ENCODE measurements around the gene SUPT5H. TPM values are rescaled to one million over a fixed set of nuclear protein-coding genes. Genes with fewer than 3 reads are reported as not detected.
A peak's percentile ranks its signal among the peaks of the same experiment; 100 is the strongest.

SUPT5H gene
- total and polyA plus RNA-seq, 2 of the 13 experiments (the other 11 are each of a cell fraction or from before 2014, with no cell fraction given), result 48.2 to 51.7 TPM

DNA sequence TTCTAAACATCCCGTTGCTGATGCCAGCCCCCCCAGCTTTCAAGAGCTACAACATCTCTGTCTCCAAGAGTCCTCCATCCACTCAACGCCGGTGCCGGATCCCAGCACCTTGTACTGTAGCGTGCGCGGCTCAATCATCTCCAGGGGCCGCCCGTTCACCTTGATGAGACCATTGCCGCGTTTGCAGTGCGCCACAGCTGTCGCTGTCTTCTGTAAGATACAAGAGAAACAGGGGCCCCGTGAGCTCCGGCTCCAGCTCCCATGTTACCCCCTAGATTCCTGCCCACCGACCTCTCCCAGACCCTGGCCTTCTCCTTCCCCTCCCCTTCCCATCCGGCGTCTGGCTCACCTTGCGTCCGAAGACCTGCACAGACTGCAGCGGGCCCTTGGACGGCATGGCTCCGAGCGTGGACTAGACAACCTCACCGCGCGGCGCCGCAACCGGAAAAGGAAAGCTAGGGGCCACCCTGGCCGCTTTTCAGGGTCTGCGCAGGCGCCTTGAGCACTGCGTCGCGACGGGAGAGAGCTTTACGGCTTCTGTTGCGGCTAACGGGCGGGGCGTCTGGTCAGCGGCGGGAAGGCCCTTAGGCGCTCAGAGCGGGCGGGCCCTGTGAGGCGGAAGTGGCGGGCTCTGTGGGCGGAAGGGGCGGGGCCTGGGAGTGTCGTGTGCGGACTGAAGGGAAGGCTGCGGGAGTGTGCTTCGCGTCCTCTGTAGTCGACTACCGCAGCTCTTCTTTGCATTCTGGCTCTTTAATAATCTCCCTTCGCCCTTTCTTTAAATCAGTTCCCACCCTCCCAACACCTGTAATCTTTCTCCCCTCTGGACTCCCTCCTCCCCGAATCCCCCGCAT is 9.7 kb upstream of the SUPT5H start, which contains the start of gene RPS16 (continued):
- TF ChIP-seq CBX1 (IDR thresholded peaks at IDR 0.05; ENCODE audit: low read depth) (peak; percentile 49), ZNF292 (CRISPR knock-in tag; IDR thresholded peaks at IDR 0.05; ENCODE audit: borderline replicate concordance, low read depth) (no peak), SP140L (CRISPR knock-in tag; IDR thresholded peaks at IDR 0.05; ENCODE audit: borderline replicate concordance) (peak; percentile 55; the same call in 1 of the 2 replicates), MTF1 (CRISPR knock-in tag; IDR thresholded peaks at IDR 0.05) (peak; percentile 75; the same call in 1 of the 2 replicates), CHD2 (IDR thresholded peaks at IDR 0.05; ENCODE audit: low read depth, low read length) (no peak), ZNF430 (CRISPR knock-in tag; IDR thresholded peaks at IDR 0.05) (peak; percentile 85; the same call in 1 of the 2 replicates), YY1 (IDR thresholded peaks at IDR 0.05; ENCODE audit: insufficient read depth, insufficient replicate concordance, low read depth, low read length) (peak; percentile 83), KLF6 (CRISPR knock-in tag; IDR thresholded peaks at IDR 0.05) (peak; percentile 89), BORCS8-MEF2B (CRISPR knock-in tag; IDR thresholded peaks at IDR 0.05) (peak; percentile 86), TP53 (CRISPR knock-in tag; conservative IDR thresholded peaks at IDR 0.05) (0 out of 2 replicates have a peak, but pooled peaks have one; percentile 22), ZNF143 (CRISPR knock-in tag; IDR thresholded peaks at IDR 0.05) (peak; percentile 57), BRF2 (CRISPR knock-in tag; IDR thresholded peaks at IDR 0.05) (0 out of 2 replicates have a peak, but pooled peaks have one; percentile 18), ARID2 (CRISPR knock-in tag; IDR thresholded peaks at IDR 0.05; ENCODE audit: borderline replicate concordance) (peak; percentile 73; the same call in 1 of the 2 replicates), HDAC2 (CRISPR knock-in tag; IDR thresholded peaks at IDR 0.05) (peak; percentile 87), HBP1 (CRISPR knock-in tag; IDR thresholded peaks at IDR 0.05; ENCODE audit: low read depth) (peak; percentile 88), ZFP62 (CRISPR knock-in tag; IDR thresholded peaks at IDR 0.05) (no peak), SMARCE1 (IDR thresholded peaks at IDR 0.05; ENCODE audit: borderline replicate concordance) (no peak), DNMT3B (CRISPR knock-in tag; conservative IDR thresholded peaks at IDR 0.05) (no peak), ZNF503 (CRISPR knock-in tag; IDR thresholded peaks at IDR 0.05) (peak; percentile 52; the same call in 1 of the 2 replicates), GABPA (IDR thresholded peaks at IDR 0.05; ENCODE audit: low read depth, low read length) (peak; percentile 85), GABPA (CRISPR knock-in tag; IDR thresholded peaks at IDR 0.05; ENCODE audit: low read depth) (peak; percentile 98), RXRB (CRISPR knock-in tag; IDR thresholded peaks at IDR 0.05; ENCODE audit: borderline replicate concordance) (peak; percentile 64; the same call in 1 of the 2 replicates), ZNF333 (CRISPR knock-in tag; IDR thresholded peaks at IDR 0.05; ENCODE audit: borderline replicate concordance) (no peak), ZNF790 (CRISPR knock-in tag; IDR thresholded peaks at IDR 0.05; ENCODE audit: borderline replicate concordance) (no peak), TGIF2 (CRISPR knock-in tag; IDR thresholded peaks at IDR 0.05) (peak; percentile 24; the same call in 1 of the 2 replicates), MED8 (CRISPR knock-in tag; IDR thresholded peaks at IDR 0.05; ENCODE audit: insufficient replicate concordance) (peak; percentile 68), RNF2 (conservative IDR thresholded peaks at IDR 0.05; ENCODE audit: low read depth) (peak; percentile 62)
